ENCODE results near the gene LRRK2.

The LRRK2 gene

DNA sequence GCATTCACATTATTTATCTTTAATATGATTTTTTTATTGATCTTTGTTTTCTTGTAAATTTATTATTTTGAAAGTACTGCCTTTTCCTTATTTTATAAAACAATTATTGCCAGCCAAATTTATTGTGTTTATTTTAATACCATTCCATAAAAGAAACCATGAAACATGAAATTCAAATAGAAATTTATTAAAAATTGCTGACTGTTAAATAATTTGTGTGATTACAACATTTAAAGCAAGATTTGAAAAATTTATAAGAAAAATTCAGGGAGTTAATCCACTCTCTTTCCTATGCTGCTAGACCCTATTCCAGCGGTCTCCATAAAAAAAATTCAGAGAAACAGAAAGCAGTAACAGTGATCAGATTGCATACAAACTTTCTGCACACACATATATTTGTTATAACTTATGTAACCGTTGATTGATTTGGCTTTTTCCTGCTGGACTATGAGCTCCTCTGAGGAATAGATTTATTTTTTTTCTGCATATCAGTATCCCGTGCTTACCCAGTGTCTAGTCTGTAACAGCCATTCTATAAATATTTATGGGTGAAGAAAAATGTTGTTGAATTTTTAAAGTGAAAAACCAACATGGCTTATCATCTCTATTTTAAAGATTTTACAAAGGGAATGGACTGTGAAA lies 68.1 kb downstream of the LRRK2 start:
- Histone ChIP-seq H3K4me3 (ENCODE audit: low read depth, low read length) (no peak overlapping the region), H3K9me3 (ENCODE audit: control insufficient read depth, insufficient read depth, low read depth, low read length) (peaks cover 2% of the 10 kb centered on the region; the same call in 1 of the 2 replicates), H3K27ac (ENCODE audit: extremely low read depth, low read depth, low read length) (no peak overlapping the region), H3K36me3 (ENCODE audit: control insufficient read depth in 2 of 2, insufficient read depth in 1 of 2, low read length in 2 of 2) (no peaks in the 10 kb centered on the region), H3K4me1 (ENCODE audit: control insufficient read depth, insufficient read depth, low read length) (no peaks in the 10 kb centered on the region)
- TF ChIP-seq ZBTB48 (tag by site-specific recombination; IDR thresholded peaks at IDR 0.05) (no peak), ZNF311 (tag by site-specific recombination; IDR thresholded peaks at IDR 0.05; ENCODE audit: borderline replicate concordance) (no peak), FEZF1 (tag by site-specific recombination; IDR thresholded peaks at IDR 0.05) (no peak), ZNF701 (tag by site-specific recombination; IDR thresholded peaks at IDR 0.05) (no peak), ZNF292 (tag by site-specific recombination; IDR thresholded peaks at IDR 0.05; ENCODE audit: borderline replicate concordance, low read depth) (no peak)
- TF ChIP-seq, protein P1, sequence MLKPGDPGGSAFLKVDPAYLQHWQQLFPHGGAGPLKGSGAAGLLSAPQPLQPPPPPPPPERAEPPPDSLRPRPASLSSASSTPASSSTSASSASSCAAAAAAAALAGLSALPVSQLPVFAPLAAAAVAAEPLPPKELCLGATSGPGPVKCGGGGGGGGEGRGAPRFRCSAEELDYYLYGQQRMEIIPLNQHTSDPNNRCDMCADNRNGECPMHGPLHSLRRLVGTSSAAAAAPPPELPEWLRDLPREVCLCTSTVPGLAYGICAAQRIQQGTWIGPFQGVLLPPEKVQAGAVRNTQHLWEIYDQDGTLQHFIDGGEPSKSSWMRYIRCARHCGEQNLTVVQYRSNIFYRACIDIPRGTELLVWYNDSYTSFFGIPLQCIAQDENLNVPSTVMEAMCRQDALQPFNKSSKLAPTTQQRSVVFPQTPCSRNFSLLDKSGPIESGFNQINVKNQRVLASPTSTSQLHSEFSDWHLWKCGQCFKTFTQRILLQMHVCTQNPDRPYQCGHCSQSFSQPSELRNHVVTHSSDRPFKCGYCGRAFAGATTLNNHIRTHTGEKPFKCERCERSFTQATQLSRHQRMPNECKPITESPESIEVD (tag by site-specific recombination; IDR thresholded peaks at IDR 0.05): no peak
- TF ChIP-seq, protein P2, sequence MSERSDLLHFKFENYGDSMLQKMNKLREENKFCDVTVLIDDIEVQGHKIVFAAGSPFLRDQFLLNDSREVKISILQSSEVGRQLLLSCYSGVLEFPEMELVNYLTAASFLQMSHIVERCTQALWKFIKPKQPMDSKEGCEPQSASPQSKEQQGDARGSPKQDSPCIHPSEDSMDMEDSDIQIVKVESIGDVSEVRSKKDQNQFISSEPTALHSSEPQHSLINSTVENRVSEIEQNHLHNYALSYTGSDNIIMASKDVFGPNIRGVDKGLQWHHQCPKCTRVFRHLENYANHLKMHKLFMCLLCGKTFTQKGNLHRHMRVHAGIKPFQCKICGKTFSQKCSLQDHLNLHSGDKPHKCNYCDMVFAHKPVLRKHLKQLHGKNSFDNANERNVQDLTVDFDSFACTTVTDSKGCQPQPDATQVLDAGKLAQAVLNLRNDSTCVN (tag by site-specific recombination; optimal IDR thresholded peaks at IDR 0.05): no peak
- TF ChIP-seq, protein P3, sequence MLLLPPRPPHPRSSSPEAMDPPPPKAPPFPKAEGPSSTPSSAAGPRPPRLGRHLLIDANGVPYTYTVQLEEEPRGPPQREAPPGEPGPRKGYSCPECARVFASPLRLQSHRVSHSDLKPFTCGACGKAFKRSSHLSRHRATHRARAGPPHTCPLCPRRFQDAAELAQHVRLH (tag by site-specific recombination; IDR thresholded peaks at IDR 0.05): no peak
- TF ChIP-seq, protein P4, sequence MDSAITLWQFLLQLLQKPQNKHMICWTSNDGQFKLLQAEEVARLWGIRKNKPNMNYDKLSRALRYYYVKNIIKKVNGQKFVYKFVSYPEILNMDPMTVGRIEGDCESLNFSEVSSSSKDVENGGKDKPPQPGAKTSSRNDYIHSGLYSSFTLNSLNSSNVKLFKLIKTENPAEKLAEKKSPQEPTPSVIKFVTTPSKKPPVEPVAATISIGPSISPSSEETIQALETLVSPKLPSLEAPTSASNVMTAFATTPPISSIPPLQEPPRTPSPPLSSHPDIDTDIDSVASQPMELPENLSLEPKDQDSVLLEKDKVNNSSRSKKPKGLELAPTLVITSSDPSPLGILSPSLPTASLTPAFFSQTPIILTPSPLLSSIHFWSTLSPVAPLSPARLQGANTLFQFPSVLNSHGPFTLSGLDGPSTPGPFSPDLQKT (IDR thresholded peaks at IDR 0.05; ENCODE audit: borderline replicate concordance, low read depth, low read length): no peak
- TF ChIP-seq, protein P5, sequence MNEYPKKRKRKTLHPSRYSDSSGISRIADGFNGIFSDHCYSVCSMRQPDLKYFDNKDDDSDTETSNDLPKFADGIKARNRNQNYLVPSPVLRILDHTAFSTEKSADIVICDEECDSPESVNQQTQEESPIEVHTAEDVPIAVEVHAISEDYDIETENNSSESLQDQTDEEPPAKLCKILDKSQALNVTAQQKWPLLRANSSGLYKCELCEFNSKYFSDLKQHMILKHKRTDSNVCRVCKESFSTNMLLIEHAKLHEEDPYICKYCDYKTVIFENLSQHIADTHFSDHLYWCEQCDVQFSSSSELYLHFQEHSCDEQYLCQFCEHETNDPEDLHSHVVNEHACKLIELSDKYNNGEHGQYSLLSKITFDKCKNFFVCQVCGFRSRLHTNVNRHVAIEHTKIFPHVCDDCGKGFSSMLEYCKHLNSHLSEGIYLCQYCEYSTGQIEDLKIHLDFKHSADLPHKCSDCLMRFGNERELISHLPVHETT (tag by site-specific recombination; IDR thresholded peaks at IDR 0.05): no peak
- TF ChIP-seq, protein P6, sequence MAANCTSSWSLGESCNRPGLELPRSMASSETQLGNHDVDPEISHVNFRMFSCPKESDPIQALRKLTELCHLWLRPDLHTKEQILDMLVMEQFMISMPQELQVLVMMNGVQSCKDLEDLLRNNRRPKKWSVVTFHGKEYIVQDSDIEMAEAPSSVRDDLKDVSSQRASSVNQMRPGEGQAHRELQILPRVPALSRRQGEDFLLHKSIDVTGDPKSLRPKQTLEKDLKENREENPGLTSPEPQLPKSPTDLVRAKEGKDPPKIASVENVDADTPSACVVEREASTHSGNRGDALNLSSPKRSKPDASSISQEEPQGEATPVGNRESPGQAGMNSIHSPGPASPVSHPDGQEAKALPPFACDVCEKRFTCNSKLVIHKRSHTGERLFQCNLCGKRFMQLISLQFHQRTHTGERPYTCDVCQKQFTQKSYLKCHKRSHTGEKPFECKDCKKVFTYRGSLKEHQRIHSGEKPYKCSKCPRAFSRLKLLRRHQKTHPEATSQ (tag by site-specific recombination; IDR thresholded peaks at IDR 0.05): no peak
- TF ChIP-seq, protein P7, sequence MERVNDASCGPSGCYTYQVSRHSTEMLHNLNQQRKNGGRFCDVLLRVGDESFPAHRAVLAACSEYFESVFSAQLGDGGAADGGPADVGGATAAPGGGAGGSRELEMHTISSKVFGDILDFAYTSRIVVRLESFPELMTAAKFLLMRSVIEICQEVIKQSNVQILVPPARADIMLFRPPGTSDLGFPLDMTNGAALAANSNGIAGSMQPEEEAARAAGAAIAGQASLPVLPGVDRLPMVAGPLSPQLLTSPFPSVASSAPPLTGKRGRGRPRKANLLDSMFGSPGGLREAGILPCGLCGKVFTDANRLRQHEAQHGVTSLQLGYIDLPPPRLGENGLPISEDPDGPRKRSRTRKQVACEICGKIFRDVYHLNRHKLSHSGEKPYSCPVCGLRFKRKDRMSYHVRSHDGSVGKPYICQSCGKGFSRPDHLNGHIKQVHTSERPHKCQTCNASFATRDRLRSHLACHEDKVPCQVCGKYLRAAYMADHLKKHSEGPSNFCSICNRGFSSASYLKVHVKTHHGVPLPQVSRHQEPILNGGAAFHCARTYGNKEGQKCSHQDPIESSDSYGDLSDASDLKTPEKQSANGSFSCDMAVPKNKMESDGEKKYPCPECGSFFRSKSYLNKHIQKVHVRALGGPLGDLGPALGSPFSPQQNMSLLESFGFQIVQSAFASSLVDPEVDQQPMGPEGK (tag by site-specific recombination; IDR thresholded peaks at IDR 0.05): no peak
- ChIA-PET CTCF (interaction anchor here (0.8 kb wide), 1 partner anchor 9 kb away, joined by 3 read pairs; no protein-coding TSS in a partner anchor), POLR2A (no interaction called here)

DNA sequence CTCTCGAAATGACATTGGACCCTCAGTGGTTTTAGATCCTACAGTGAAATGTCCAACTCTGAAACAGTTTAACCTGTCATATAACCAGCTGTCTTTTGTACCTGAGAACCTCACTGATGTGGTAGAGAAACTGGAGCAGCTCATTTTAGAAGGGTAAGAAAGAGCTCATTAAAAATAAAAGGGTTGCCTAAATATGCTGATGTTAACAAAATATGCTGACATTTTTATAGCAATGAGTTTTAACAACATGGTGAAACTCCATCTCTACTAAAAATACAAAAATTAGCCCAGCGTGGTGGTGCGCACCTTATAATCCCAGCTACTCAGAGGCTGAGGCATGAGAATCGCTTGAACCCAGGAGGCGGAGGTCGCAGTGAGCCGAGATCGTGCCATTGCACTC lies 73.5 kb downstream of the LRRK2 start:
- Histone ChIP-seq H3K4me3 (ENCODE audit: low read depth, low read length) (no peak overlapping the region), H3K9me3 (ENCODE audit: control insufficient read depth, insufficient read depth, low read depth, low read length) (no peaks in the 10 kb centered on the region), H3K36me3 (ENCODE audit: control insufficient read depth in 2 of 2, insufficient read depth in 1 of 2, low read length in 2 of 2) (no peaks in the 10 kb centered on the region), H3K27ac (ENCODE audit: extremely low read depth, low read depth, low read length) (no peak overlapping the region), H3K4me1 (ENCODE audit: control insufficient read depth, insufficient read depth, low read length) (no peaks in the 10 kb centered on the region)
- TF ChIP-seq WT1 (tag by site-specific recombination; IDR thresholded peaks at IDR 0.05): no peak
- no peak for TF ChIP-seq GFI1B (tag by site-specific recombination; IDR thresholded peaks at IDR 0.05)
- ChIA-PET POLR2A (no interaction called here), CTCF (no interaction called here)
